Coronary artery (tissue), 2 donors: ENCODE data around the gene RMND5A.
A peak's percentile ranks its signal among the peaks of the same experiment; 100 is the strongest.

Experiments
- DNase-seq: peaks from one replicate; pipeline ENCODE4 v3.0.0-alpha.2; 2017; ENCODE audit warnings: low spot score
- H3K27ac ChIP-seq, 2 donors: fragments of 200-600 bp; sonication (generic); one replicate each; pipeline ENCODE4 v1.5.1; 2016 to 2019
- H3K4me3 ChIP-seq: fragments of 200-600 bp; sonication (generic); 2 replicates; pipeline ENCODE4 v1.5.1; 2016; ENCODE audit warnings: mild to moderate bottlenecking, moderate library complexity
- CTCF ChIP-seq: fragments of 200-600 bp; sonication (generic); IDR thresholded peaks from one replicate; pipeline ENCODE4 v1.5.1; 2019; ENCODE audit warnings: antibody characterized with exemption

Gene RMND5A

GRCh38 chr2:86787736-86788135 lies 67.6 kb downstream of the RMND5A start:
- Histone ChIP-seq H3K27ac (no peak overlapping the region), H3K4me3 (no peak overlapping the region)
- no peak for DNase-seq
- no peak for TF ChIP-seq CTCF

GRCh38 chr2:86788165-86788564 lies 68.1 kb downstream of the RMND5A start:
- H3K4me3 ChIP-seq = no peak overlapping the region
- no peak for DNase-seq
- TF ChIP-seq CTCF = no peak
- H3K27ac ChIP-seq = no peak overlapping the region

- peak overlapping the region; percentile 55 for H3K4me3 ChIP-seq
These were observed 69.0 kb downstream of the RMND5A start for GRCh38 chr2:86788881-86789686.

GRCh38 chr2:86789687-86790133 lies 69.6 kb downstream of the RMND5A start:
- no peak for TF ChIP-seq CTCF
- H3K27ac ChIP-seq = no peak overlapping the region
- no peak for DNase-seq
- H3K4me3 ChIP-seq = peak overlapping the region; percentile 55

More at GRCh38 chr2:86788881-86789686, 69.0 kb downstream of the RMND5A start:
- DNase-seq = no peak
- no peak overlapping the region for H3K27ac ChIP-seq
- TF ChIP-seq CTCF = no peak

GRCh38 chr2:86790134-86790675 lies 70.1 kb downstream of the RMND5A start:
- H3K4me3 ChIP-seq = peak overlapping the region; percentile 55
- H3K27ac ChIP-seq = no peak overlapping the region
- no peak for TF ChIP-seq CTCF
- DNase-seq = no peak

GRCh38 chr2:86790676-86791572 lies 70.8 kb downstream of the RMND5A start, which contains the start of gene CD8A:
TSS of gene CD8A (minus strand) at chr2:86790913. CDS start at chr2:86790825, 88 bp downstream.
- Histone ChIP-seq H3K27ac (no peak within 1 kb of the TSS), H3K4me3 (peak within 1 kb of the TSS; percentile 55)
- no peak for TF ChIP-seq CTCF
- DNase-seq = no peak
